GM19324 (cell line): ENCODE results near the gene VGF.
"Not testable (repeated sequence)": the region's sequence is repeated elsewhere in the genome, so short reads cannot be mapped to it uniquely, and the experiment has no call there.

Source experiments
- ATAC-seq: cut with Tn5 transposase; IDR thresholded peaks from one replicate; pipeline ENCODE4 v1.9.1; 2021; ENCODE audit warnings: mild to moderate bottlenecking, moderate library complexity; ENCODE audit not compliant: unreplicated experiment, low FRiP score

Gene VGF

GRCh38 chr7:101165075-101165957, at the start of gene VGF:
Gene VGF, minus strand, starts transcription at chr7:101165569. Its CDS starts 726 bp downstream, at chr7:101164843.
- ATAC-seq, result peak; percentile 75

- ATAC-seq, result no peak
Observed at GRCh38 chr7:101212014-101212413, 46.6 kb upstream of the VGF start.

GRCh38 chr7:101211501-101211900, 46.1 kb upstream of the VGF start:
- ATAC-seq, result no peak

- no peak for ATAC-seq
Observed at GRCh38 chr7:101210143-101210542, 44.8 kb upstream of the VGF start.

GRCh38 chr7:101208794-101209193, 43.4 kb upstream of the VGF start:
- ATAC-seq, result no peak

GRCh38 chr7:101207459-101207858, 42.1 kb upstream of the VGF start:
- no peak for ATAC-seq

GRCh38 chr7:101206665-101207042, 41.3 kb upstream of the VGF start:
- ATAC-seq, result no peak

- no peak for ATAC-seq
Observed at GRCh38 chr7:101205901-101206664, 40.7 kb upstream of the VGF start.

- not testable (repeated sequence) for ATAC-seq
Observed at GRCh38 chr7:101203740-101204738, 38.7 kb upstream of the VGF start.

- ATAC-seq, result no peak
Observed at GRCh38 chr7:101202603-101202918, 37.2 kb upstream of the VGF start.

GRCh38 chr7:101201695-101202602, 36.6 kb upstream of the VGF start:
- ATAC-seq, result no peak

- ATAC-seq, result no peak
Observed at GRCh38 chr7:101200862-101201599, 35.7 kb upstream of the VGF start, which contains the start of gene MOGAT3. Gene MOGAT3, minus strand, starts transcription at chr7:101201036. Its CDS starts 182 bp downstream, at chr7:101200854.

- ATAC-seq, result no peak
Observed at GRCh38 chr7:101200504-101200861, 35.1 kb upstream of the VGF start.

GRCh38 chr7:101199522-101199921, 34.2 kb upstream of the VGF start:
- not testable (repeated sequence) for ATAC-seq

- ATAC-seq, result no peak
Observed at GRCh38 chr7:101198476-101198875, 33.1 kb upstream of the VGF start.

- ATAC-seq, result no peak
Observed at GRCh38 chr7:101197991-101198390, 32.6 kb upstream of the VGF start.

GRCh38 chr7:101195884-101196283, 30.5 kb upstream of the VGF start:
- no peak for ATAC-seq

- ATAC-seq, result no peak
Observed at GRCh38 chr7:101189109-101189508, 23.7 kb upstream of the VGF start.
